ENCODE data around the gene SYT7. TPM values are rescaled to one million over a fixed set of nuclear protein-coding genes. Genes with fewer than 3 reads are reported as not detected.
"Not testable (repeated sequence)": the region's sequence is repeated elsewhere in the genome, so short reads cannot be mapped to it uniquely, and the experiment has no call there.

SYT7 gene
- total RNA-seq, 1 experiment from 2014 or later: 2.5 TPM

GRCh38 chr11:61617515-61617914, 36.6 kb upstream of the SYT7 start:
- ChIA-PET CTCF (no interaction called here), POLR2A (no interaction called here)
- no peaks in the 10 kb centered on the region for H3K9me3 ChIP-seq (ENCODE audit: control insufficient read depth, insufficient read depth, low read depth, low read length)
- H3K27ac ChIP-seq (ENCODE audit: low read length): no peak overlapping the region
- H3K4me1 ChIP-seq (ENCODE audit: control insufficient read depth, insufficient read depth, low read length): no peaks in the 10 kb centered on the region
- in situ Hi-C loops (cut with HindIII; ENCODE audit: low pct_unique_long_range_greater_than_20kb, low sequenced_read_pairs) (no loop called here), intact Hi-C loops (cut with micrococcal nuclease; ENCODE audit: unreplicated experiment) (no loop called here)
- ATAC-seq (no peak), DNase-seq (ENCODE audit: low read depth, low spot score) (no peak)
- H3K27me3 ChIP-seq (ENCODE audit: control insufficient read depth, insufficient read depth, low read length): peaks cover 2% of the 10 kb centered on the region; the same call in 1 of the 2 replicates
- BruUV-seq (replicated peaks): no TSS peak
- TF ChIP-seq POLR2AphosphoS5 (IDR thresholded peaks at IDR 0.05; ENCODE audit: low read depth, low read length) (no peak), SIN3A (IDR thresholded peaks at IDR 0.05; ENCODE audit: borderline replicate concordance, insufficient read depth, low read depth, low read length) (no peak), CTCF (IDR thresholded peaks at IDR 0.05) (no peak), TCF7L2 (IDR thresholded peaks at IDR 0.05; ENCODE audit: low read depth, low read length) (no peak), REST (IDR thresholded peaks at IDR 0.05; ENCODE audit: insufficient read depth in 1 of 2, low read depth in 2 of 2, low read length in 1 of 2) (no peak)
- no peaks in the 10 kb centered on the region for H3K36me3 ChIP-seq (ENCODE audit: control insufficient read depth, insufficient read depth, low read length)
- H3K4me3 ChIP-seq (ENCODE audit: low read depth in 2 of 2, low read length in 2 of 2): no peak overlapping the region

- BruUV-seq (replicated peaks): no TSS peak
- no peaks in the 10 kb centered on the region for H3K36me3 ChIP-seq (ENCODE audit: control insufficient read depth, insufficient read depth, low read length)
- H3K27me3 ChIP-seq (ENCODE audit: control insufficient read depth, insufficient read depth, low read length): peaks cover 2% of the 10 kb centered on the region; the same call in 1 of the 2 replicates
- no peaks in the 10 kb centered on the region for H3K4me1 ChIP-seq (ENCODE audit: control insufficient read depth, insufficient read depth, low read length)
- ChIA-PET POLR2A (no interaction called here), CTCF (no interaction called here)
- ATAC-seq (no peak), DNase-seq (ENCODE audit: low read depth, low spot score) (no peak)
- intact Hi-C loops (cut with micrococcal nuclease; ENCODE audit: unreplicated experiment) (no loop called here), in situ Hi-C loops (cut with HindIII; ENCODE audit: low pct_unique_long_range_greater_than_20kb, low sequenced_read_pairs) (no loop called here)
- no peak overlapping the region for H3K4me3 ChIP-seq (ENCODE audit: low read depth in 2 of 2, low read length in 2 of 2)
- H3K27ac ChIP-seq (ENCODE audit: low read length): no peak overlapping the region
- TF ChIP-seq TCF7L2 (IDR thresholded peaks at IDR 0.05; ENCODE audit: low read depth, low read length) (no peak), SIN3A (IDR thresholded peaks at IDR 0.05; ENCODE audit: borderline replicate concordance, insufficient read depth, low read depth, low read length) (no peak), CTCF (IDR thresholded peaks at IDR 0.05) (no peak), POLR2AphosphoS5 (IDR thresholded peaks at IDR 0.05; ENCODE audit: low read depth, low read length) (no peak), REST (IDR thresholded peaks at IDR 0.05; ENCODE audit: insufficient read depth in 1 of 2, low read depth in 2 of 2, low read length in 1 of 2) (no peak)
- no peaks in the 10 kb centered on the region for H3K9me3 ChIP-seq (ENCODE audit: control insufficient read depth, insufficient read depth, low read depth, low read length)
Observed at GRCh38 chr11:61616434-61616833, 35.6 kb upstream of the SYT7 start.

- POLR2A ChIA-PET; DNase-seq (ENCODE audit: low read depth, low spot score); H3K9me3 ChIP-seq (ENCODE audit: control insufficient read depth, insufficient read depth, low read depth, low read length); BruUV-seq (replicated peaks); in situ Hi-C loops (cut with HindIII; ENCODE audit: low pct_unique_long_range_greater_than_20kb, low sequenced_read_pairs); CTCF ChIA-PET; H3K4me3 ChIP-seq (ENCODE audit: low read depth in 2 of 2, low read length in 2 of 2); ATAC-seq; H3K4me1 ChIP-seq (ENCODE audit: control insufficient read depth, insufficient read depth, low read length); H3K27me3 ChIP-seq (ENCODE audit: control insufficient read depth, insufficient read depth, low read length); intact Hi-C loops (cut with micrococcal nuclease; ENCODE audit: unreplicated experiment); H3K27ac ChIP-seq (ENCODE audit: low read length); H3K36me3 ChIP-seq (ENCODE audit: control insufficient read depth, insufficient read depth, low read length): not testable (repeated sequence)
Observed at GRCh38 chr11:61614782-61615181, 33.9 kb upstream of the SYT7 start.
